ENCODE measurements around the gene PDGFB. TPM values are rescaled to one million over a fixed set of nuclear protein-coding genes. Genes with fewer than 3 reads are reported as not detected.

The PDGFB gene
- total and polyA plus RNA-seq, 8 donors = 16.0 to 28.2 (median 23.3) TPM

DNA sequence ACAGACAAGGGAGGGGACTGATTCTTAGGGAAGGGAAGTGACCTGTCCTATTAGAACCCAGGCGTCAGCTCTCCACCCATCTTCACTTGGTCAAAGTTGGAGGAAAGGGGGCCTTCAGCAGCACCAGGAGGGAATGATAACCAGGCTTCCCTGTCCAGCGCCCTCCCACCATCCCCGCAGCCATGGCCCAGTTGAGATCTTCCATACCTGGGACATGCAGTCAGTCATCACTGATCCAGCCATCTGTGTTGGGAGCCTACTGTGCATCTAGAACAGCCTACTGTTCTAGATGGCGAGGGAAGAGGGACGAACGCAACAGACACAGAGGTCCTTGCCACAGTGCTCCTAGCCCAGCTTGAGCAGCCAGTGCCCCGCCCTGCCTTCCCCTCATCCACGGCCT is 40.6 kb downstream of the PDGFB start:
- Histone ChIP-seq H3K9me3 (no peaks in the 10 kb centered on the region), H3K4me1 (peaks cover 7 to 22% of the 10 kb centered on the region in 2 donors), H3K4me3 (no peak overlapping the region), H3K36me3 (no peaks in the 10 kb centered on the region), H3K27me3 (no peaks in the 10 kb centered on the region), H3K27ac (no peak overlapping the region)
- intact Hi-C loops (cut with DNase I) = no loop called here
- TF ChIP-seq CTCF (IDR thresholded peaks at IDR 0.05) = no peak
- no peak for ATAC-seq
- DNase-seq = no peak

DNA sequence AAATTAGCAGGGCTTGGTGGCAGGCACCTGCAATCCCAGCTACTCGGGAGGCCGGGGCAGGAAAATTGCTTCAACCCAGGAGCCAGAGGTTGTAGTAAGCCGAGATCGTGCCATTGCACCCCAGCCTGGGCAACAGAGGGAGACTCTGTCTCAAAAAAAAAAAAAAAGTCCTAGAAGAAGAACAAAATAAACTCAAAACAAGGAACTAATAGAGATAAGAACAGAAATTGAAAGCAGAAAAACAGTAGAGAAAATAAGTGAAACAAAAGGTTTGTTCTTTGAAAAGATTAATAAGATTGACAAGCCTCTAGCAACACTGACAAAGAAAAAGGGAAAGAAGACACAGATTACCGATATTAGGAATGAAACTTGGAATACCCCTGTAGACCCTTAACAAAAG is 47.2 kb downstream of the PDGFB start:
- DNase-seq (no peak), ATAC-seq (no peak)
- H3K4me3 ChIP-seq = no peak overlapping the region
- no peaks in the 10 kb centered on the region for H3K36me3 ChIP-seq
- H3K27ac ChIP-seq = no peak overlapping the region
- peaks cover 0 to 4% of the 10 kb centered on the region in 2 donors for H3K4me1 ChIP-seq
- peaks cover 0 to 6% of the 10 kb centered on the region in 2 donors for H3K9me3 ChIP-seq
- H3K27me3 ChIP-seq = no peaks in the 10 kb centered on the region
- no peak for TF ChIP-seq CTCF (IDR thresholded peaks at IDR 0.05)
- intact Hi-C loops (cut with DNase I) = no loop called here

GRCh38 chr22:39194098-39194497 is 50.7 kb downstream of the PDGFB start:
- Histone ChIP-seq H3K27me3 (no peaks in the 10 kb centered on the region), H3K4me3 (no peak overlapping the region), H3K27ac (no peak overlapping the region), H3K9me3 (peaks cover 0 to 6% of the 10 kb centered on the region in 2 donors), H3K36me3 (no peaks in the 10 kb centered on the region), H3K4me1 (no peaks in the 10 kb centered on the region)
- intact Hi-C loops (cut with DNase I) = no loop called here
- no peak for TF ChIP-seq CTCF (IDR thresholded peaks at IDR 0.05)
- ATAC-seq (no peak), DNase-seq (no peak)

DNA sequence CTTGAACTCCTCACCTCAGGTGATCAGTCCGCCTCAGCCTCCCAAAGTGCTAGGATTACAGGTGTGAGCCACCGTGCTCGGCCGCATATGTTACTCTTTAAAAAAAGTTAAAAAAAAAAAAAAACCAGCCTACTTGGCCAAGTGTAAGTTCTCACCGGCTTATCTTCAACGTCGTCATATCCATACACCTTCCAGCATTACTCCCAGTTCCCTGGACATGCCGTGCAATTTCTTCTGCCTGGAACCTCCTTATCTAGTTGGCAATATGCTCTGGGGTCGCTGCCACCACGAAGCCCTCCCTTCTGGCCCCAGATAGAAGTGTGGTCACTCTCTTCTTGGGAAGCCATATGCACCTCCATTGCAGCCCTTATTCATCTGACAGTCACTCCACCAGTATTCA is 56.0 kb downstream of the PDGFB start:
- Histone ChIP-seq H3K27me3 (no peaks in the 10 kb centered on the region), H3K4me3 (no peak overlapping the region), H3K9me3 (no peaks in the 10 kb centered on the region), H3K36me3 (no peaks in the 10 kb centered on the region), H3K4me1 (peaks cover 5 to 16% of the 10 kb centered on the region in 2 donors), H3K27ac (no peak overlapping the region)
- ATAC-seq (no peak), DNase-seq (no peak)
- intact Hi-C loops (cut with DNase I) = no loop called here
- no peak for TF ChIP-seq CTCF (IDR thresholded peaks at IDR 0.05)

- Histone ChIP-seq H3K27ac (peak overlapping the region; percentile 61 to 83), H3K36me3 (no peaks in the 10 kb centered on the region), H3K4me3 (no peak overlapping the region), H3K27me3 (no peaks in the 10 kb centered on the region), H3K4me1 (peaks cover 5 to 18% of the 10 kb centered on the region in 2 donors), H3K9me3 (no peaks in the 10 kb centered on the region)
- peak in 1 of 2 donors; percentile 25 for TF ChIP-seq CTCF (IDR thresholded peaks at IDR 0.05)
- intact Hi-C loops (cut with DNase I) = no loop called here
- ATAC-seq = peak; percentile 78
- peak in 2 of 4 donors; percentile 53 to 82 for DNase-seq
Observed at GRCh38 chr22:39185601-39186012, 59.2 kb downstream of the PDGFB start.
